Endothelial cell of umbilical vein (primary cell): ENCODE measurements around the gene TP53AIP1. TPM values are rescaled to one million over a fixed set of nuclear protein-coding genes. Genes with fewer than 3 reads are reported as not detected.

Experiments
- BruUV-seq: library from RNA; stranded (reverse); fragments of 400-500 nt; replicated peaks from 2 replicates; lab custom pipeline; 2021; lab: Mats Ljungman, UMichigan
- CTCF ChIA-PET: fragments of 300-600, 350-600 bp; sonication (Branson Sonifier 250); formaldehyde crosslinking; loops from one replicate; lab custom pipeline; 2021; ENCODE audit warnings: antibody characterized with exemption, inconsistent platforms; lab: Charles Lee
- POLR2A ChIA-PET: fragments of 300-600, 350-600 bp; sonication (Branson Sonifier 250); formaldehyde crosslinking; loops from one replicate; lab custom pipeline; 2021; ENCODE audit warnings: antibody characterized with exemption, inconsistent platforms; lab: Charles Lee
- DNase-seq: peaks from one replicate; pipeline ENCODE4 v3.0.0-alpha.2; 2011; ENCODE audit warnings: low read depth, low spot score
- FAIRE-seq: peaks from 2 replicates; lab custom pipeline; 2011; peaks lifted over from hg19 to GRCh38; lab: Jason Lieb, UNC
- H2AFZ ChIP-seq: 2 replicates; pipeline ENCODE4 v1.6.0; 2012; ENCODE audit warnings: low read depth, low read length, control low read depth, inconsistent platforms
- H3K27ac ChIP-seq: 2 replicates; pipeline ENCODE4 v1.5.1; 2011; ENCODE audit warnings: low read depth, mild to moderate bottlenecking, control low read depth, low read length, moderate library complexity; ENCODE audit not compliant: insufficient read depth
- H3K27me3 ChIP-seq, 2 experiments: 2 replicates each; pipeline versions ENCODE4 v1.6.0 to v1.6.1; 2011; ENCODE audit warnings: low read length in 2 of 2, mixed read lengths in 1 of 2; ENCODE audit not compliant: control insufficient read depth in 2 of 2, insufficient read depth in 2 of 2
- H3K36me3 ChIP-seq, 2 experiments: 2 replicates in 1 of 2; 3 replicates in 1 of 2; pipeline ENCODE4 v1.5.1; 2011; ENCODE audit warnings: low read length in 2 of 2, mild to moderate bottlenecking in 1 of 2, moderate library complexity in 1 of 2; ENCODE audit not compliant: control insufficient read depth in 2 of 2, insufficient read depth in 2 of 2; ENCODE audit errors: extremely low read depth in 1 of 2
- H3K4me1 ChIP-seq: 3 replicates; pipeline ENCODE4 v1.5.1; 2011; ENCODE audit warnings: mild to moderate bottlenecking, low read length; ENCODE audit not compliant: control insufficient read depth, insufficient read depth; ENCODE audit errors: extremely low read depth
- H3K4me2 ChIP-seq: 2 replicates; pipeline ENCODE4 v1.6.1; 2011; ENCODE audit warnings: low read length, control low read depth, mixed read lengths; ENCODE audit not compliant: insufficient read depth
- H3K4me3 ChIP-seq, 3 experiments: fragments of 200-600 bp in 1 of 3; sonication (generic), shearing (Covaris generic) in 1 of 3; replicated peaks in 1 of 3; 2 replicates each; pipeline ENCODE4 v1.5.1; 2011 to 2016; ENCODE audit warnings: control low read depth in 3 of 3, low read length in 3 of 3, mild to moderate bottlenecking in 2 of 3, inconsistent platforms in 1 of 3, low read depth in 1 of 3, moderate library complexity in 1 of 3; ENCODE audit not compliant: insufficient read depth in 1 of 3
- H3K79me2 ChIP-seq: 2 replicates; pipeline ENCODE4 v1.6.0; 2012; ENCODE audit warnings: low read length, inconsistent platforms; ENCODE audit not compliant: control insufficient read depth, insufficient read depth
- H3K9ac ChIP-seq: replicated peaks from 2 replicates; pipeline ENCODE3; 2011; ENCODE audit warnings: low read length, control low read depth; ENCODE audit not compliant: insufficient read depth; ENCODE audit errors: extremely low read depth
- H3K9me1 ChIP-seq: replicated peaks from 3 replicates; pipeline ENCODE4 v1.6.0; 2011; ENCODE audit warnings: mild to moderate bottlenecking, low read length; ENCODE audit not compliant: control insufficient read depth, insufficient read depth; ENCODE audit errors: extremely low read depth
- H3K9me3 ChIP-seq: replicated peaks from 2 replicates; pipeline ENCODE4 v1.5.1; 2012; ENCODE audit warnings: low read length, inconsistent platforms; ENCODE audit not compliant: control insufficient read depth, insufficient read depth
- H4K20me1 ChIP-seq: replicated peaks from 2 replicates; pipeline ENCODE3; 2011; ENCODE audit warnings: mild to moderate bottlenecking, low read length; ENCODE audit not compliant: control insufficient read depth, insufficient read depth; ENCODE audit errors: extremely low read depth
- EZH2 ChIP-seq: IDR thresholded peaks from 2 replicates; pipeline ENCODE4 v1.6.1; 2012; ENCODE audit warnings: borderline replicate concordance, low read depth, mild to moderate bottlenecking, moderate library complexity, low read length, inconsistent platforms; ENCODE audit not compliant: severe bottlenecking
- FOS ChIP-seq: IDR thresholded peaks from 2 replicates; pipeline ENCODE4 v1.6.1; 2011; ENCODE audit warnings: mild to moderate bottlenecking, low read length, moderate library complexity, borderline replicate concordance; ENCODE audit not compliant: insufficient read depth
- GATA2 ChIP-seq: IDR thresholded peaks from 2 replicates; pipeline ENCODE4 v1.7.0; 2011; ENCODE audit warnings: low read depth, mild to moderate bottlenecking, moderate library complexity, mixed read lengths, low read length; ENCODE audit not compliant: insufficient read length, insufficient read depth
- JUN ChIP-seq: IDR thresholded peaks from 2 replicates; pipeline ENCODE4 v1.6.1; 2011; ENCODE audit warnings: borderline replicate concordance, low read depth; ENCODE audit not compliant: insufficient read length, insufficient read depth
- MAX ChIP-seq: IDR thresholded peaks from 2 replicates; pipeline ENCODE4 v1.6.1; 2011; ENCODE audit not compliant: insufficient read depth, insufficient read length
- MYC ChIP-seq: IDR thresholded peaks from one replicate; pipeline ENCODE4 v1.6.1; 2011; ENCODE audit warnings: mild to moderate bottlenecking, low read depth, low read length
- POLR2A ChIP-seq: IDR thresholded peaks from 2 replicates; pipeline ENCODE4 v1.6.1; 2012; ENCODE audit warnings: low read depth, mild to moderate bottlenecking, control low read depth, low read length
- POLR2AphosphoS5 ChIP-seq: IDR thresholded peaks from 2 replicates; pipeline ENCODE4 v1.6.1; 2012; ENCODE audit warnings: low read depth, mild to moderate bottlenecking, control low read depth, low read length, moderate library complexity; ENCODE audit not compliant: insufficient read depth
- dilution Hi-C: fragments of 300-500 bp; cut with MboI; formaldehyde crosslinking; loops from one replicate; pipeline ENCODE4 v1.15.0; 2019; ENCODE audit warnings: low sequenced_read_pairs; ENCODE audit not compliant: extremely low pct_ligation_motif_present
- intact Hi-C: fragments of 100-400 bp; cut with micrococcal nuclease; formaldehyde crosslinking; loops from one replicate; pipeline ENCODE4 v1.10.0; 2022
- polyA plus RNA-seq, 4 experiments: library from polyadenylated mRNA; depleted of rRNA in 3 of 4; stranded (reverse) in 3 of 4; unstranded in 1 of 4; fragments of >200 nt; gene quantifications; 2 replicates each; pipeline versions ENCODE4 v1.2.1 to v1.2.3, GENCODE V29; 2011 to 2012; ENCODE audit warnings: missing spikeins in 1 of 4
- total RNA-seq: library from RNA; stranded (reverse); gene quantifications from 2 replicates; pipeline ENCODE4 v1.2.3, GENCODE V29; 2021
- TF ChIP-seq, protein P1 (sequence below), 2 donors: IDR thresholded peaks; 1 replicate in 1 of 2; 2 replicates in 1 of 2; pipeline ENCODE4 v1.5.1; 2011; ENCODE audit warnings: low read length in 2 of 2, mild to moderate bottlenecking in 2 of 2, moderate library complexity in 2 of 2, control low read depth in 1 of 2, inconsistent platforms in 1 of 2, low read depth in 1 of 2; ENCODE audit not compliant: insufficient read depth in 1 of 2; ENCODE audit errors: extremely low read depth in 1 of 2

Gene TP53AIP1
- total and polyA plus RNA-seq, 2 donors (not counting 3 experiments of a cell fraction or from before 2014, with no cell fraction given) = not detected

DNA sequence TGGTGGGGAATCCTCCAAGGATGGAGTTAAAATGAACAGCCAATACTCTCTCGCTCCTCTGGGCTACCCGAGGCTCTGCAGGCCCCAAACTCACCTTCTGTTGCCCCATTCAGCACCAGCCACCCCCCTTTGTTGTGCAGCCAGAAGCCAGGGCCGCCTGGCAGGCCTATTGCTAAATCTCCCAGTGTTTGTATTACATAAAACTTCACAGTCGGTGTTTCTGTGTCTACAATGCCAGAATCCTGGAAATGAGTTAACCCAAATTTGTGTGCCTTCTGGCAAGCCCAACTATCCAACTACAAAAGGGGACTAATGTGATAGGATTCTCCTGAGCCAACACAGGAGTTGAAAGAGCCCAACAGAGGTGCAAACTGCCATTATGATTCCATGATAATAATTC lies 42.2 kb downstream of the TP53AIP1 start:
- Histone ChIP-seq H3K9me3 (no peaks in the 10 kb centered on the region), H3K9me1 (no peaks in the 10 kb centered on the region), H3K4me2 (no peak overlapping the region), H3K36me3 (no peaks in the 10 kb centered on the region), H3K4me3 (no peak overlapping the region), H2AFZ (no peak overlapping the region), H3K9ac (no peak overlapping the region), H3K4me1 (no peaks in the 10 kb centered on the region), H3K79me2 (no peaks in the 10 kb centered on the region), H3K27me3 (peaks cover 23 to 24% of the 10 kb centered on the region in 2 experiments), H4K20me1 (no peaks in the 10 kb centered on the region), H3K27ac (no peak overlapping the region)
- no peak for TF ChIP-seq FOS
- TF ChIP-seq POLR2AphosphoS5 = no peak
- no peak for TF ChIP-seq POLR2A
- no peak for TF ChIP-seq MAX
- no peak for TF ChIP-seq EZH2
- TF ChIP-seq JUN = no peak
- TF ChIP-seq GATA2 = no peak
- no peak for TF ChIP-seq MYC
- TF ChIP-seq, protein P1, sequence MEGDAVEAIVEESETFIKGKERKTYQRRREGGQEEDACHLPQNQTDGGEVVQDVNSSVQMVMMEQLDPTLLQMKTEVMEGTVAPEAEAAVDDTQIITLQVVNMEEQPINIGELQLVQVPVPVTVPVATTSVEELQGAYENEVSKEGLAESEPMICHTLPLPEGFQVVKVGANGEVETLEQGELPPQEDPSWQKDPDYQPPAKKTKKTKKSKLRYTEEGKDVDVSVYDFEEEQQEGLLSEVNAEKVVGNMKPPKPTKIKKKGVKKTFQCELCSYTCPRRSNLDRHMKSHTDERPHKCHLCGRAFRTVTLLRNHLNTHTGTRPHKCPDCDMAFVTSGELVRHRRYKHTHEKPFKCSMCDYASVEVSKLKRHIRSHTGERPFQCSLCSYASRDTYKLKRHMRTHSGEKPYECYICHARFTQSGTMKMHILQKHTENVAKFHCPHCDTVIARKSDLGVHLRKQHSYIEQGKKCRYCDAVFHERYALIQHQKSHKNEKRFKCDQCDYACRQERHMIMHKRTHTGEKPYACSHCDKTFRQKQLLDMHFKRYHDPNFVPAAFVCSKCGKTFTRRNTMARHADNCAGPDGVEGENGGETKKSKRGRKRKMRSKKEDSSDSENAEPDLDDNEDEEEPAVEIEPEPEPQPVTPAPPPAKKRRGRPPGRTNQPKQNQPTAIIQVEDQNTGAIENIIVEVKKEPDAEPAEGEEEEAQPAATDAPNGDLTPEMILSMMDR (IDR thresholded peaks at IDR 0.05; ENCODE audit: extremely low read depth in 1 of 2, insufficient read depth in 1 of 2, low read depth in 1 of 2, low read length in 2 of 2) = no peak
- DNase-seq = no peak
- no TSS peak for BruUV-seq
- dilution Hi-C loops = no loop called here
- ChIA-PET CTCF (interaction anchor here (10.7 kb wide), 1 partner anchor 14 kb away, joined by 141 read pairs; no protein-coding TSS in a partner anchor), POLR2A (no interaction called here)
- intact Hi-C loops = no loop called here
- FAIRE-seq = no peak
